Cortex of kidney (tissue), 1 donor: ENCODE data around the gene UBE2O.

Experiments used
- DNase-seq: peaks from one replicate; lab custom pipeline; 2025; lab: John Stamatoyannopoulos, UW

Gene UBE2O

DNA sequence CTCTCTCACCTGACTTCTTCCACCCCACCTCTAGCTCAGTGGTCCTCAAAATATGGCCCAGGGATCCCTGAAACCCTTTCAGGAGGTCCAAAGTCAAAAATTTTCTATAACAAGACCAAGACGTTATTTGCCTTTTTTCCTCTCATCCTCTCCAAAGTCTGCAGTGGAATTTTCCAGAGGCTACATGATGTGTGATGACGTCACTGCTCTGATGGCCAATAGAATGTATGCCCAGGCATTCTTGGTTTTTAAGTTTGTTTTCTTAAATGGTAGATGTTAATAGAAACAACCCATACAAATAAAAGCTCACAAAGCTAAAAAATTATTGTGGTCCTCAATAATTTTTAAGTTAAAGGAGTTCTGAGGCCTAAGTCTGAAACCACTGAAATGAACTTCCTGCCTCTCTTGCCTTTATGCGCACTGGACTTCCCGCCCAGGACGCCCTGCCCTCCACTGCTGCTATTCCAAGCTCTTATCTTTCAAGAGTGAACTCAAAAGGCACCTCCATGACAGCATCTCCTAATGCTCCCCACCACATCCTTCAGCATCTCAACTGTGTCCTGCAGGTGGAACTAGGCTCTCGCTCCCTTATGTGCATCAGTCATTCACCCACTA lies 13.5 kb downstream of the UBE2O start:
- DNase-seq = no peak

DNA sequence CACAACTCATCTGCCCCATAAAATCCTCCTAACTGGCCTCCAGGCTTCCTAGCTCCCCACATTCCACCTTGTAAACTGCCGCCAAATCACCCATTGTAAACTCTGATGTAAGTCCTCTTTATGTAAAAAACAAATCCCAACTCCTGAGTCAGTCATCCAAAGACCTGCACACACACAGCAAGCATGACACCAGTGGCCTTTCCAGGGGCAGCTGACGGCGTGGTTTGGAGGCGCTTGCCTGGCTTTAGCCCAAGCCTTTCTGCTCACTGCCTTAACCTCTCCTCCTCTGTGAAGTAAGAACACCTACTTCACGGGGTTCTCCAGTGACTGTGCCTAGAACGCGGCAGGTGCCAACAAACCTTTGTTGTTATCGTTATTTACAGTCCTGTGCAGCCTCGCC lies 14.0 kb downstream of the UBE2O start:
- DNase-seq = no peak

DNA sequence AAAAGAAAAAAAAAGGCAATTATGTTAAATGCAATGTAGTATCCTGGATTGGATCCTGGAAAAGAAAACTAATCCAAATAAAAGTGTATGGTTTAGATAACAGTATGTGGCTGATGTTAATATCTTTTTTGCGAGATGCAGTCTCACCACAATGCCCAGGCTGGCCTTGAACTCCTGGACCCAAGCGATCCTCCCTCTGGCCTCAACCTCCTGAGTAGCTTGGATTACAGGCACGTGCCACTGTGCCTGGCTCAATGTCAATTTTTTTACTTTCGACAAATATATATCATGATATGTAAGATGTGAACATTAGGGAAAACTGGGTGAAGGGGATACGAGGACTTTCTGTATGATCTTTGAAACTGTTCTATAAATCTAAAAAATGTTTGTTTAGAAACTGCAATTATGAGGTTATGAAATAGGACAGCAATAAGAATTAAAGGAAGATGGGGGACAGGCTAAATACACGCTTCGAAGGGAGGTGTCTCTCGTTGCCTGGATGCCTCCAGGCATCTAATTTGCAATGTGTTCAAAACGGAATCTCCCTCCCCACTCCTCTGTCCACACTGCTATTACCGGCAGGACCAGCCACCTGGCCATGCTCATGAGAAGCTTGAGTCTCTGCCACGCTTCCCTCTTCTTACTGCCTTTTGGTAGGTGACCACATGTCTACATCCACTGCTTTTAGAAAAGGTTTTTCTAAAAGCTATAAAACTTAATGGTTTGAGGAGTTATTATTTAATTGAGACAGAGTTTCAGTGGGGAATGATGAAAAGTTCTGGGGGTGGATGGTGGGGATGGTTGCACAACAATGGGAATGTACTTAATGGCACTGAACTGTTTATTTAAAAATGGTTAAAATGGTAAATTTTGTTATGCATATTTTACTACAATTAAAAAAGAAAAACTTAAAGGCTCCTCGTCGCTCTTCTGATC lies 15.2 kb downstream of the UBE2O start:
- DNase-seq = no peak

DNA sequence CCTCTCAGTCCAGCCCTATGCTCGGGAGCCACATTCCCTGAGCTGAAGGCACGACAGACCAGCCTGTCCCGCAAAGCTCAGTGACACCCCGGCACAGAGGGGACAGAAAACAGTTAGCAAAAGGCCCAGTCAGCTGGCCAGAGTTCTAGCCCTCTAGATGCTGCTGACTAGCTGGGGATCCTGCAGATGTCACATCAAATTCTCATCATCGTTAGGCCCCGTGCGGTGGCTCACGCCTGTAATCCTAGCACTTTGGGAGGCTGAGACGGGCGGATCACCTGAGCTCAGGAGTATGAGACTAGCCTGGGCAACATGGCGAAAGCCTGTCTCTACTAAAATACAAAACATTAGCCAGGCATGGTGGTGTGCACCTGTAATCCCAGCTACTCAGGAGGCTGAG lies 17.2 kb downstream of the UBE2O start:
- DNase-seq = no peak

DNA sequence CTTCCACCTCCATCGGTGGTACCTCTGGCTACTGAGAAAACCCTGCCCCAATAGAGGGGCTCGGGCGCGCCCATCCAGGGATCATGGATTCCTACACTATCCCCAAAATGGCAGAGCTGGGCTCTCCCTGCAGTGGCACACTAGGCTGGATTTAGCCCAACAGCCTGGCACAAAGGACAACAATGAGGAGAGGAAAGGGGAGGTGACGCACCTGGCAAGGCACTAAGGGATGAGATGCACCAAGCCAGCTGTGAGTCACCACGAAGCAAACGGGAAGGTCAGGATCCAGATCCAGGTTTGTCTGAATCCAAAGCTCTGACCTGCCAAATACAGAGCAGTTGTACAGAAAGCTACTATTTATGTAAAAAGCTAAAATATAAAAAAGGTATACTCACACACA lies 18.1 kb downstream of the UBE2O start:
- DNase-seq = no peak

DNA sequence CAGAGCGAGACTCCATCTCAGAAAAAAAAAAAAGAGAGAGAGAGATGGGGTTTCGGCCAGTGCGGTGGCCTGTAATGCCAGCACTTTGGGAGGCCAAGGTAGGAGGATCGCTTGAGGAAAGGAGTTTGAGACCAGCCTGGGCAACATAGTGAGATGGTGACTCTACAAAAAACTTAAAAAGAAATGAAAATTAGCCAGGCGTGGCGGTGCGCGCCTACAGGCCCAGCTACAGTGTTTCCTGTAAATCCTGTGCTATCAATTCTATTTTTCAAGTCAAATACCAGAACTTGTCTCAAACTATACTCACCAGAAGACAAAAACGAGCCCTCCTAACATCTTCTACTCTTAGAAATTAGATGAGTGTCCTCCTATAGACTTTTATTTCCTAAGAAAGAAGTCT lies 19.3 kb downstream of the UBE2O start:
- no peak for DNase-seq

DNA sequence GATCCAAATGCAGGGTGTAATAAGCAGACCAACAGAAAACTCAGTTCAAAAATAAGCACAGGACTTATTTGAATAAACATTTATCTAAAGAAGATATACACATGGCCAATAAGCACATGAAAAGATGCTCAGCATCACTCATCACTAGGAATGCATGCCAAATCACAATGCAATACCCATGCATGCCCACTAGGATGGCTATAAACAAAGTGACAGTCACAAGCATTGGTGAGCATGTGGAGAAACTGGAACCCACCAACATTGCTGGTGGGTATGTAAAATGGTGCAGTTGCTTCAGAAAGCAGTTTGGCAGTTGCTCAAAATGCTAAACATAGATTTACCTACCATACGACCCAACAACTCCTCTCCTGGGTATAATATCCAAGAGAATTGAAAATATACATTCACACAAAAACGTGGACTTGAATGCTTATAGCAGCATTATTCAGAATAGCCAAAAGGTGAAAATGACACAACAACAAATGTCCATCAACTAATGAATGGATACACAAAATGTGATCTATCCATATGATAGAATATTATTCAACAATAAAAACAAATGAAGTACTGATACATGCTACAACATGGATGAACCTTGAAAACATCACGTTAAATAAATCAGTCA lies 20.1 kb downstream of the UBE2O start:
- no peak for DNase-seq

DNA sequence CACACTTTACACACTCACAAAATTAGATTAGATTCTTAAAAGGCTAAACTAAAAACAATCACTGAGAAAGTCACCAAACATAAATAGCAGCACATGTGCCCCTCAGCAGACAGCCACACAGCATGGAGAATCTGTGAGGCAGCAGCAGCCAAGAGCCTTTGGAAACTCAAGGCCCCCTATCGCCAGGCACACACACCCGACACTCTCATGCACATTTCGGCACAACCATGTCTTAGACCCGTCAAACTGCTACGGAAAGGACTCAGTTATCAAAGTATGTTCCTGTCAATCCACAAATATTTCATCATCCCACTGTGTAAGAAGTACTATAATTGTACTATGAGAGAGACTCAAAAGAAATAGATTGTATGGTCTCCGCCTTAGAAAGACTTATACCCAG lies 20.9 kb downstream of the UBE2O start:
- DNase-seq = no peak

DNA sequence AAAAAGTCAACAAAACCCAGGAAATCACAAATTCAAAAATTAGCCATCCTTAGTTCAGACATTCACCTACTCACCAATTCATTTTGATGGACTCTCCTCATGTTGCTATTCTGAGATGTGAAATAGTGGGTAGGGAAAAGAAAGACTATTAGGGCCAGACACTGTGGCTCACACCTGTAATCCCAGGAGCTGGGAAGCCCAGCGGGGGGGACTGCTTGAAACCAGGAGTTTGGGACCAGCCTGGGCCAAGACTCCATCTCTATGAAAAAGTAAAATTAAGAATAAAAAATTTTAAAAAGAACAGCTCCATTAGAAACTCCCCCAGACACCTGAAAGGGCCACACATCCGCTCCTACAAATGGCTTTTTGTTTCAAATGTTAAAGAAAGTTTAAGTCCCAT lies 21.4 kb downstream of the UBE2O start:
- no peak for DNase-seq

DNA sequence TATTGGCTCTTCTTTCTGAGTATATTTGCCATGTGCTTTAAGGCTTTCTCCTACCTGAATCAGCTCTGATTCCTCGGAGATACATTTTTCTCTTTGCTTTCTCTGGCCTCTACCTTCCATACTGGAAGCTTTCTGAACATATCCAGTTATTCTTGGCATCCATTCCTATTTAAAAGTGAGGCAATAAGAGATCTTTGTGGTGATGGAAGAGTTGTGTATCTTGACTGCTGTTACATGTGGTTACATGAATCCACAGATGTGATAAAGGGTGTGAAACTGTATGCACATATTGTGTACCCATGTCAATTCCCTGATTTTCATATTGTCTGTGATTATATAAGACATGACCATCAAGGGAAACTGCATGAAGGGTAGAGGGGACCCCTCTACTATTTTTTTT lies 24.4 kb downstream of the UBE2O start:
- DNase-seq = no peak

DNA sequence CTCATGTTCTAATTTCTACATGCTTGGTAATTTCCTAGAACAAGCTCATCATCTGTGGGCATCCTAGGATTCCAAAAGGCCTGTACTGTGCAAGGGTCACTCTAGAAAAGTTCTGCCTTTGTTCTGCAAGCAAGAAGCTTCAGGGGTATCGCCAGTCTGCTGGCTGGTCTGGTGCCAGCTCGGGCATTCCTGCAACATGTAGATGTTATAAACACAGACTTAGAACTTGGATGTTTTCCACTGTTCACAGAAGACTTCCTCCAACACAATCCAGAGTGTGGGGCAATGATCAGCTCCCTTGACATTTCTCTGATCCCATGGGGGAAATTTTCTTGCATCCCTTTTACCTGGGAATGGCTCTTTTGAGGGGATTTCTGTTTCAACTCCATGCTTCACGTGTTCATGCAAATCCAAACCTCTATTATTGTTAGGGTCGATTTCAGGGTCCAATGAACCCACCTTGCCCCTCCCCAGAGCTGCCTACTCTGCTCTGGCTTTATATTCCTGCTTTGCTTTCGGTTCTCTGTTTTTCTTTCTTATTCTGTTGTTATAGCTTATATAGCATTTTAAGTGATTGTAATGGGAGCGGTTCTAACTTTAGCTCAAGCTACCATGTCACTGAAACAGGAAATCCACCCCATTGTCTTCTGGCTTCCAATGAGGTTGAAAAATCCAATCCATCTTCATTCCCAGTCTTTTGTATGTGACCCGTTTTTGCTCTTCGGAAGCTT lies 25.3 kb downstream of the UBE2O start:
- DNase-seq = no peak

DNA sequence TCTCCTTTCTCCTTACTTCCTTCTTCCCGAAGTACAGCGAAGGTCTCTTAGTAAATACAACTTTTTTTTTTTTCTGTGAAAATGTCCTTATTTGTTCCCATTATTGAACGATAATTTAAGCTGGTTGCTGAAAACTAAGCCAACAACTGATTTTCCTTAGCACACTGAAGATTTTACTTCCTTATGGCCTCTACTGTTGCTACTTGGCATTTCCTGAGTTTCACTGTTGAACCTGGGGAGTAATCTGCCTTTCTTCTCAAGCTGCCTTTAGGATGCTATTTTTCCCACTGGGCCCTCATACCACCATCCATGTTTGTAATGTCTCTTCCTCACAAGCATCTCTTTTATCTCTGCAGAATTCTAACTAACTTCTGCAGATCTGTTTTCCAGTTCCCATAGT lies 26.1 kb downstream of the UBE2O start:
- no peak for DNase-seq

DNA sequence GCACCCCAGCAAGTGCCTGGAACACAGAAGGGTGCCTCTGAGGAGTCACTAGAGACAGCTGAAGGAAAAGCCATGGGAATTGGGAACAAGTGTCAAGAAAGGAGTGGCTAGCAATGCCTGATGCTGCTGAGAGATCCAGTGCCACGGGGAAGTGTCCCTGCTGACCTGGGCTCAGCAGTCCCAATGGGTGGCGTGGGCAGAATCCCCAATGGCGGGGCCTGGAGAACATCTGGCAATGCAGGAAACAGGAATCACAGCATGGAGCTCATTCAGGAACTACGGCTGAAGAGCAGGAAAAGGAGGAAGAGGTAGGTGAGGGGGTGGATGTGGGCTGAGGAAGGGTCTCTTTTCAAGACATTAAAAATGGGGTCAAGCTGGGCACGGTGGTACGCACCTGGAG lies 30.1 kb downstream of the UBE2O start:
- DNase-seq = no peak

DNA sequence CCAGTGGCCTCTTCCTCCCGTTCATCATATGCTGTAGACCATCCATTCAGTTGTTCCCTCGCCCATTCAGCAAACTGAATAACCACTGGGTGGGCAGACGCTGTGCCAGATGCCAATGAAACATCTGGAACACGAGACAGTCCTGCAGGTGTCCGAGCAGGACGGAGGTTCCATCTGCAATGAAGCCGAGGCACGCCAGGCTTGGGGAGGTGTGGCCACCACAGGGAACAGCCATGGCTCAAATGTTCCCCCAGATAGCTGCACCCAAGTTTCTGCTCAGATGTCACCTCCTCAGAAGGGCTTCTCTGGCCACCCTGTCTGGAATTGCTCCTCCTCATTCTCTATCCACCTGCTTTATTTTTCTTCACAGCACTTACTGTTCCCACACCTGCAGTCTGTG lies 30.5 kb downstream of the UBE2O start:
- DNase-seq = no peak

DNA sequence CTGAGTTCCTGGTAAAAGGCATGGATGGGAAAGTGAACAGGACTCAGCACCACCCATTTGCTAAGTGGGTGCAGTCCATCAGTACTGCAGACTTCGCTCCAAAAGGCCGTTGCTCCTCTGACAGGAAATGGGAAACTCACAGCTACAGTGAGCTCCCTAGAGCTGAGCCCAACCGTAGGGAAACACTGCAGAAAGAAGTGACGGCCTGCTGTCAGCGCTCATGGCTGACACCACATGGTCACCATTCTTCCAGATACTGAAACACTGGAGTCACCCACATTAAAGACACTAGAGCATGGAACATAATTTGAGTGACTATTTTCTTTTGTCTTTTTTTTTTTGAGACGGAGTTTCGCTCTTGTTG lies 31.9 kb downstream of the UBE2O start:
- DNase-seq = no peak

DNA sequence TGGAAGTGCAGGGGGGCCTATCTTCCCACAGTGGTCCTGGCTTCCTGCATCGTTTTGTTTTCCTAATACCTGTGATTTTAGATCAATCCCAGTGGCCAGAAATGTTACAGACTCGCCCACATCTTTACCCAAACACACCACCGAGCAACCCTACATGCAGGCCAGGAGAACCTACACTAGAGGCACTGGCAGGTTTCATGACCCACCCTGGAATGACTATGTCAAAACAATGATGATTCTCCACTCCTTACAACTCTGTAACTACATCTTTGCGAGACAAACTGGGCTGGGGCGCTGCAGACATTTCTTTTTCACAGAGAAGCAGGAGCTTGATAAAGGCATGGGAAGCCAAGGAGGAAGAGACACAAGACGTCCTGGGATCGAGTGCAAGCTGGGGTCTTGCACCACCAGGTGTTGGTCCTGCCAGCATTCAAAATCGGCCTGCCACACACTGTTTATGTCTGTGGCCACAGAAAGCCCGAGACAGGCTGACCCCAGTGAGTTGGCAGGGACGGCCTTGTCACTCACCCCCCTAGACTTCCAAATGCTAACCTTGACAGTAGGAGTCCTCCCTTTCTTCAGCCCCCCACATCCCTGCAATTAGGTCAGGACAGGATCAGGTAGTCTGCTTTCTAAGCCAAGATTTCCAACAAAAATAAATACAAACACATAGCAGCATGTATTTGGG lies 32.5 kb downstream of the UBE2O start:
- no peak for DNase-seq

DNA sequence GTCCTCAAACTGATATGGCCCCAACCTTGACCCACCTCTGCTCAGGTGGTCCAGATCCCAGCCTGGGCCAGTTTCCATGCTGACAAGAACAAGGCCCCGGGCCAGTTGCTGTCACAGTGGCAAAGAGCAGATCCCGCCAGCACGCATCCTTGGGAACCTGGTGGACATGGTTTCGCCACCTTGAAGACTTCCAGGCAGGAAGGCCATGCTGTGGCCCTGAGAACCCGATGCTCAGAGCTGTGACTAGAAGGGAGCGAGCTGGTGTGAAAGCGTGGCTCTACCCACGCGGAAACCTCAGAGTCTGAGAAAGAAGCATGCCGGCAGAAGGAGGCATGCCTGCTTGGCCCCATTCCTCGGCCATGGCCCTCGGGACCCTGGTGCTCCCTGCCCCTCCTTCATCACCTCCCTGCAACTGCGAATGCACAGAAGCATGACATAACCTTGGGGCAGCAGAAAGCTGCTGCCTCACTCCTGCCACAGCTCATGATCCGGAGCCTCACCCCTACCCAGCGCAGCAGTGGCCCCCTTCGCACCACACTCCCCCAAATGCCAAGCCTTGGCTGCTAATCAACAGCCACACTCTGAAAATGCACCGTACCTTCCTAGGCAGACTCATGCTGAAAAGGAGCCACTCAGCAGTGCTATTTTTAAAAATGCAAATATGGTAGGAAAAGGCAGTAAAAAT lies 33.2 kb downstream of the UBE2O start:
- DNase-seq = no peak

DNA sequence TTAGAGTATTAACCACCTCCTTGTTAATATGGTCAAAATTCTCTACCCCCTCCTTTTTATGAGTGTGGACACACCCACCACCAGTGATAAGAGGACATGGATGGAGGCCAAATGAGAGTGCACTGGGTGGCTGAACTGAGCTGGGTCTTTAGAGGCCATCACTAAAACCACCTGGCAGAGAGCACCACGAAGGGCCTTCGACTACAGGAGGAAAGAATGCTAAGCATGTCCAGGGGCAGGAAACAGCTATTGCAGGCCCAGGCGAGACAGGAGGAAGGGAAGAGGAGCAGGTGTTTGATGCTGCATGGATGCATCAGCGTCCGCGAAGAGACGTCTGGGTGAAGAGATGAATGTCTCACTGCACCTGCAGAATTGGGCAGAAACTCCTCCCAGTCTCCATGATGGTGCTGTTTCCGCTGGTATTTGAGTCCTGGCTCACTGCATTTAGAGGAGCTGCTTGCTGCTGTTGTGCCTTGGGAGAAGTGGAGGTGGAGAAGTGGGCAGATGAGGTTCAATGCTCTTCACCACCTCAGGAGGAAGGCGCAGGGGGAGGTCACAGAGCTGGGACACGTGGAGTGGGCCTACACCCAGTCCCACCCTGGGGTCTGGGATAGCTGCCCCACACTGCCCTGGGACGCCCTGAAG lies 35.3 kb downstream of the UBE2O start:
- no peak for DNase-seq

DNA sequence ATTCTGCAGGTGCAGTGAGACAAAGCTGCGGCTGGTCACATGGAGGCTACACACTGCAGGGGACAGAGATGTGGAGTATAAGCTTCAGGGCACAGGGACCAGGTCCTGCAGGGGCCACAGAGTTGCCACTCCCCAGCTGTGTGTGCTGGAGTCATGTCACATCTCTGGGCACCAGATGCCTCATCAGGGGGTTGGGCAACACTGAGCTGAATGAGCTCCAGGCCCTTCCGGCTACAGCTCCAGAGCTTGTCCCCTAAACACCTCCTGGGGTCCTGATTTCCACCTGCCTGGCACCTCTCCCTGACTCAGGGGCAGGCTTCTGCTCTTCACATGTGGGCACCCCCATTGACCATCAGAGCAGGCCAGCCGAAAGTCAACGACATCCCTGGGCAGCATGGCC lies 36.1 kb downstream of the UBE2O start:
- no peak for DNase-seq

DNA sequence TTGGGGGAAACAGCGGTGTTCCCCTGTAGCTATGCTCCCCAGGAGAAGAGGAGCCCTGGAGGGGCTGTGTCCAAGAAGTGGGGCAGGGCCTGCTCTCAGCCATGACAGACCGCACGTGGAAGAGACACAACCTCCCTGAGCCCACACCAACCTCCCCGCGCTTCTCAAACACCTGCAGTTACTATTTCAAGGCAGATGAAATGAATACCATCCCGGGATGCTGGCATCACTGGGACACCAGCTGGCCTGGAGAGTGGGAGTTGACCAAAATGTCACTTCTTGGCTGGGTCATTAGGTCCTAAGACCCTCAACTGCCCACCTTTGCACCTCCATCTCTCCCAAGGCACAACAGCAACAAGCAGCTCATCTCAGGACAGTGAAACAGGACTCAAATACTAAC lies 36.5 kb downstream of the UBE2O start:
- DNase-seq = no peak

DNA sequence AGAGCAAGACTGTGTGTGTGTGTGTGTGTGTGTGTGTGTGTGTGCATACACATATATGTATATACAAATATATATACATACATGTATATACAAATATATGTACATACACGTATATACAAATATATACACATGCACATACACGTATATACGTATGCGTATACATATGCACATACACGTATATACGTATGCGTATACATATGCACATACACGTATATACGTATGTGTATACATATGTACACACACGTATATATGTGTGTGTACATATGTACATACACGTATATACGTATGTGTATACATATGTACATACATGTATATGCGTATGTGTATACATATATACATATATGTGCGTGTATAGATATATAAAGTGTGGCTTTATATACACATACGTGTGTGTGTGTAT lies 37.2 kb downstream of the UBE2O start:
- no peak for DNase-seq
